Neural progenitor cell (in vitro differentiated cells): ENCODE results near the gene ZNF219. TPM values are rescaled to one million over a fixed set of nuclear protein-coding genes. Genes with fewer than 3 reads are reported as not detected.

ENCODE experiments used
- DNase-seq: peaks from one replicate; pipeline ENCODE4 v3.0.0-alpha.2; 2016; ENCODE audit warnings: low spot score
- H2AFZ ChIP-seq: fragments of 200-600 bp; sonication (generic); replicated peaks from 2 replicates; pipeline ENCODE4 v1.6.1; 2016; ENCODE audit warnings: antibody characterized with exemption
- H3F3A ChIP-seq: fragments of 200-600 bp; sonication (generic); 2 replicates; pipeline ENCODE4 v1.6.1; 2016; ENCODE audit warnings: antibody characterized with exemption, low read depth
- H3K27ac ChIP-seq: fragments of 200-600 bp; sonication (generic); 2 replicates; pipeline ENCODE4 v1.5.1; 2016; ENCODE audit warnings: mild to moderate bottlenecking
- H3K27me3 ChIP-seq: fragments of 200-600 bp; sonication (generic); 2 replicates; pipeline ENCODE4 v1.6.1; 2016; ENCODE audit warnings: mild to moderate bottlenecking, moderate library complexity
- H3K36me3 ChIP-seq: fragments of 200-600 bp; sonication (generic); 2 replicates; pipeline ENCODE4 v1.5.1; 2016
- H3K4me1 ChIP-seq: fragments of 200-600 bp; sonication (generic); 2 replicates; pipeline ENCODE4 v1.6.1; 2016; ENCODE audit warnings: mixed run types
- H3K4me2 ChIP-seq: fragments of 200-600 bp; sonication (generic); 2 replicates; pipeline ENCODE4 v1.6.1; 2016
- H3K4me3 ChIP-seq: fragments of 200-600 bp; sonication (generic); 2 replicates; pipeline ENCODE4 v1.5.1; 2016
- H3K79me2 ChIP-seq: fragments of 200-600 bp; sonication (generic); 2 replicates; pipeline ENCODE4 v1.6.1; 2016; ENCODE audit warnings: low read depth
- H3K9ac ChIP-seq: fragments of 200-600 bp; sonication (generic); 2 replicates; pipeline ENCODE4 v1.6.1; 2016
- H3K9me3 ChIP-seq: fragments of 200-600 bp; sonication (generic); 2 replicates; pipeline ENCODE4 v1.5.1; 2016; ENCODE audit warnings: low read depth
- H4K20me1 ChIP-seq: fragments of 200-600 bp; sonication (generic); 2 replicates; pipeline ENCODE4 v1.6.1; 2016; ENCODE audit warnings: low read depth
- H3K27ac Mint-ChIP-seq: 3 replicates; pipeline ENCODE4 v1.8.0; 2021; ENCODE audit warnings: mixed read lengths
- H3K27me3 Mint-ChIP-seq: 2 replicates; pipeline ENCODE4 v1.8.0; 2022; ENCODE audit warnings: low read depth, mild to moderate bottlenecking, inconsistent platforms, moderate library complexity, mixed read lengths; ENCODE audit not compliant: insufficient read depth
- H3K36me3 Mint-ChIP-seq: 3 replicates; pipeline ENCODE4 v1.8.0; 2021; ENCODE audit warnings: mixed read lengths
- H3K4me1 Mint-ChIP-seq: 3 replicates; pipeline ENCODE4 v1.8.0; 2021; ENCODE audit warnings: mixed read lengths
- H3K4me3 Mint-ChIP-seq: 3 replicates; pipeline ENCODE4 v1.8.0; 2021; ENCODE audit warnings: mild to moderate bottlenecking, moderate library complexity, mixed read lengths
- H3K9me3 Mint-ChIP-seq: 3 replicates; pipeline ENCODE4 v1.8.0; 2020; ENCODE audit warnings: mixed read lengths
- EZH2 ChIP-seq: fragments of 200-600 bp; sonication (generic); IDR thresholded peaks from 2 replicates; pipeline ENCODE4 v1.6.1; 2017; ENCODE audit warnings: antibody characterized with exemption, mild to moderate bottlenecking, moderate library complexity
- EZH2phosphoT487 ChIP-seq: fragments of 200-600 bp; sonication (generic); IDR thresholded peaks from 2 replicates; pipeline ENCODE4 v1.6.1; 2017; ENCODE audit warnings: antibody characterized with exemption
- total RNA-seq: library from RNA; depleted of rRNA; stranded (reverse); fragments of >200 nt; gene quantifications from 2 replicates; pipeline ENCODE4 v1.2.3, GENCODE V29; 2015; ENCODE audit warnings: low replicate concordance
- TF ChIP-seq, protein P1 (sequence below): fragments of 200-600 bp; sonication (generic); IDR thresholded peaks from 2 replicates; pipeline ENCODE4 v1.5.1; 2017; ENCODE audit warnings: antibody characterized with exemption, mild to moderate bottlenecking

ZNF219 gene
- total RNA-seq, 1 donor from 2014 or later: 46.2 TPM

- peak; percentile 98 for DNase-seq
- H3F3A ChIP-seq: peaks cover 84% of the 10 kb centered on the region
- Mint-ChIP-seq H3K4me3 (peak overlapping the region; percentile 95), H3K27ac (peak overlapping the region; percentile 97), H3K4me1 (peaks cover 63% of the 10 kb centered on the region), H3K36me3 (peaks cover 23% of the 10 kb centered on the region), H3K9me3 (peaks cover 4% of the 10 kb centered on the region), H3K27me3 (peaks cover 23% of the 10 kb centered on the region)
- peaks cover 3% of the 10 kb centered on the region for H3K27me3 ChIP-seq
- H3K9ac ChIP-seq: no peak overlapping the region
- H3K4me2 ChIP-seq: peak overlapping the region; percentile 87
- peak overlapping the region; percentile 53 for H3K4me3 ChIP-seq
- H3K79me2 ChIP-seq: peaks cover 84% of the 10 kb centered on the region
- no peak for TF ChIP-seq EZH2phosphoT487
- TF ChIP-seq, protein P1, sequence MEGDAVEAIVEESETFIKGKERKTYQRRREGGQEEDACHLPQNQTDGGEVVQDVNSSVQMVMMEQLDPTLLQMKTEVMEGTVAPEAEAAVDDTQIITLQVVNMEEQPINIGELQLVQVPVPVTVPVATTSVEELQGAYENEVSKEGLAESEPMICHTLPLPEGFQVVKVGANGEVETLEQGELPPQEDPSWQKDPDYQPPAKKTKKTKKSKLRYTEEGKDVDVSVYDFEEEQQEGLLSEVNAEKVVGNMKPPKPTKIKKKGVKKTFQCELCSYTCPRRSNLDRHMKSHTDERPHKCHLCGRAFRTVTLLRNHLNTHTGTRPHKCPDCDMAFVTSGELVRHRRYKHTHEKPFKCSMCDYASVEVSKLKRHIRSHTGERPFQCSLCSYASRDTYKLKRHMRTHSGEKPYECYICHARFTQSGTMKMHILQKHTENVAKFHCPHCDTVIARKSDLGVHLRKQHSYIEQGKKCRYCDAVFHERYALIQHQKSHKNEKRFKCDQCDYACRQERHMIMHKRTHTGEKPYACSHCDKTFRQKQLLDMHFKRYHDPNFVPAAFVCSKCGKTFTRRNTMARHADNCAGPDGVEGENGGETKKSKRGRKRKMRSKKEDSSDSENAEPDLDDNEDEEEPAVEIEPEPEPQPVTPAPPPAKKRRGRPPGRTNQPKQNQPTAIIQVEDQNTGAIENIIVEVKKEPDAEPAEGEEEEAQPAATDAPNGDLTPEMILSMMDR: peak; percentile 66
- H3K4me1 ChIP-seq: peaks cover 52% of the 10 kb centered on the region
- no peak overlapping the region for H2AFZ ChIP-seq
- H3K9me3 ChIP-seq: no peaks in the 10 kb centered on the region
- H3K36me3 ChIP-seq: peaks cover 5% of the 10 kb centered on the region
- peak overlapping the region; percentile 100 for H3K27ac ChIP-seq
- peaks cover 70% of the 10 kb centered on the region for H4K20me1 ChIP-seq
Observed at GRCh38 chr14:21093769-21094681, 4.4 kb downstream of the ZNF219 start.

DNA sequence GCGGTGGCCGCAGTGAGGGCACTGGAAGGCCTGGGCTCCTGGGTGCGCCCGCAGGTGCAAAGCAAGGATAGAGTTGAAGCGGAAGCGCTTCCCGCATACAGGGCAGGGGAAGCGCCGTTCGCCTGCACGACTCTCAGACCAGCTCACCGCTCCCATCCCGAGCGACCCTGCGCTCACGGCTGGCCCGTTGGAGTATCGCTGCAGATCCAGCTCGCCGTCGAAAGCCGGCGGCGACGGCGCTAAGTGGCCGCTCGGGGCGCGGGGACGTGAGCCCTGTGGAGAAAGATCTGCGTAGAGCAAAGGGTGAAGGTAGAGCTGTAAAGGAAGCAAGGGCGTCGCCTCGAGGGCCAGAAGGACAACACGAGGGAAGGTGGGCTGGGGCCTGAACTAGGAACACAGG, 5.4 kb downstream of the ZNF219 start:
- H3K36me3 Mint-ChIP-seq: peaks cover 30% of the 10 kb centered on the region
- H2AFZ ChIP-seq: no peak overlapping the region
- H3K27ac Mint-ChIP-seq: peak overlapping the region; percentile 97
- H4K20me1 ChIP-seq: peaks cover 80% of the 10 kb centered on the region
- H3K9ac ChIP-seq: no peak overlapping the region
- H3K4me1 Mint-ChIP-seq: peaks cover 68% of the 10 kb centered on the region
- peaks cover 52% of the 10 kb centered on the region for H3K4me1 ChIP-seq
- DNase-seq: no peak
- peaks cover 3% of the 10 kb centered on the region for H3K27me3 ChIP-seq
- peaks cover 4% of the 10 kb centered on the region for H3K9me3 Mint-ChIP-seq
- peaks cover 77% of the 10 kb centered on the region for H3K79me2 ChIP-seq
- TF ChIP-seq, protein P1: no peak
- TF ChIP-seq EZH2: no peak
- no peak for TF ChIP-seq EZH2phosphoT487
- H3K4me3 ChIP-seq: peak overlapping the region; percentile 53
- H3K27ac ChIP-seq: peak overlapping the region; percentile 100
- peak overlapping the region; percentile 95 for H3K4me3 Mint-ChIP-seq
- peak overlapping the region; percentile 87 for H3K4me2 ChIP-seq
- H3K36me3 ChIP-seq: peaks cover 5% of the 10 kb centered on the region
- peaks cover 88% of the 10 kb centered on the region for H3F3A ChIP-seq
- no peaks in the 10 kb centered on the region for H3K9me3 ChIP-seq
- H3K27me3 Mint-ChIP-seq: peaks cover 22% of the 10 kb centered on the region

GRCh38 chr14:21092273-21093011, 6.0 kb downstream of the ZNF219 start:
- Histone ChIP-seq H3K4me3 (peak overlapping the region; percentile 53), H4K20me1 (peaks cover 86% of the 10 kb centered on the region), H3K4me1 (peaks cover 54% of the 10 kb centered on the region), H2AFZ (no peak overlapping the region), H3K79me2 (peaks cover 72% of the 10 kb centered on the region), H3K36me3 (peaks cover 5% of the 10 kb centered on the region), H3K9ac (no peak overlapping the region), H3K4me2 (peak overlapping the region; percentile 87), H3K27me3 (peaks cover 3% of the 10 kb centered on the region), H3K27ac (peak overlapping the region; percentile 100), H3F3A (peaks cover 91% of the 10 kb centered on the region), H3K9me3 (no peaks in the 10 kb centered on the region)
- Mint-ChIP-seq H3K4me3 (peak overlapping the region; percentile 95), H3K4me1 (peaks cover 73% of the 10 kb centered on the region), H3K36me3 (peaks cover 35% of the 10 kb centered on the region), H3K27me3 (peaks cover 28% of the 10 kb centered on the region), H3K27ac (no peak overlapping the region), H3K9me3 (peaks cover 6% of the 10 kb centered on the region)
- DNase-seq: peak; percentile 87
- TF ChIP-seq EZH2phosphoT487 (no peak), EZH2 (no peak)
- TF ChIP-seq, protein P1: peak; percentile 97
